HepG2 (cell line): ENCODE data around the gene KCNAB1. TPM values are rescaled to one million over a fixed set of nuclear protein-coding genes. Genes with fewer than 3 reads are reported as not detected.

Experiments used
- AGO1 ChIP-seq: fragments of 200-400 bp; formaldehyde crosslinking; IDR thresholded peaks from 2 replicates; pipeline ENCODE4 v1.6.1; 2017; ENCODE audit warnings: mild to moderate bottlenecking, low read depth, low read length, moderate library complexity; ENCODE audit not compliant: poor library complexity, severe bottlenecking
- BRD4 ChIP-seq: sonication (generic); formaldehyde crosslinking; IDR thresholded peaks from 2 replicates; pipeline ENCODE4 v1.4.0; 2020; ENCODE audit warnings: missing genetic modification reagents
- FOXK1 ChIP-seq: sonication (generic); formaldehyde crosslinking; IDR thresholded peaks from 2 replicates; pipeline ENCODE4 v1.4.0; 2020; ENCODE audit warnings: low read depth, missing genetic modification reagents, borderline replicate concordance
- FOXM1 ChIP-seq: sonication (generic); formaldehyde crosslinking; IDR thresholded peaks from 2 replicates; pipeline ENCODE4 v1.5.0; 2020; ENCODE audit warnings: missing genetic modification reagents
- GLMP ChIP-seq: sonication (generic); formaldehyde crosslinking; IDR thresholded peaks from 2 replicates; pipeline ENCODE4 v1.9.0; 2021; ENCODE audit warnings: missing genetic modification reagents, mild to moderate bottlenecking, borderline replicate concordance
- HMG20B ChIP-seq: conservative IDR thresholded peaks from 2 replicates; pipeline ENCODE4 v1.6.1; 2016; ENCODE audit warnings: missing genetic modification reagents, missing compliant biosample characterization
- HNRNPL ChIP-seq: fragments of 200-400 bp; formaldehyde crosslinking; IDR thresholded peaks from 2 replicates; pipeline ENCODE4 v1.6.1; 2017; ENCODE audit warnings: mild to moderate bottlenecking, low read depth, low read length
- RELA ChIP-seq: sonication (generic); formaldehyde crosslinking; IDR thresholded peaks from 2 replicates; pipeline ENCODE4 v1.4.0; 2020; ENCODE audit warnings: missing genetic modification reagents
- TRAFD1 ChIP-seq: sonication (generic); formaldehyde crosslinking; IDR thresholded peaks from 2 replicates; pipeline ENCODE4 v1.5.1; 2020; ENCODE audit warnings: missing genetic modification reagents, mild to moderate bottlenecking, borderline replicate concordance
- WIZ ChIP-seq: sonication (generic); formaldehyde crosslinking; IDR thresholded peaks from 2 replicates; pipeline ENCODE4 v1.5.1; 2020; ENCODE audit warnings: mild to moderate bottlenecking, missing genetic modification reagents
- YEATS2 ChIP-seq: sonication (generic); formaldehyde crosslinking; IDR thresholded peaks from 2 replicates; pipeline ENCODE4 v1.4.0; 2020; ENCODE audit warnings: missing genetic modification reagents, borderline replicate concordance
- ZBTB1 ChIP-seq: sonication (generic); formaldehyde crosslinking; IDR thresholded peaks from 2 replicates; pipeline ENCODE4 v1.4.0; 2020; ENCODE audit warnings: missing genetic modification reagents, borderline replicate concordance
- ZMYM3 ChIP-seq: sonication (generic); formaldehyde crosslinking; IDR thresholded peaks from 2 replicates; pipeline ENCODE4 v1.5.1; 2020; ENCODE audit warnings: mild to moderate bottlenecking, missing genetic modification reagents
- ZNF12 ChIP-seq: sonication (generic); formaldehyde crosslinking; IDR thresholded peaks from 2 replicates; pipeline ENCODE4 v1.5.0; 2020; ENCODE audit warnings: missing genetic modification reagents
- ZNF317 ChIP-seq: sonication (generic); formaldehyde crosslinking; IDR thresholded peaks from 2 replicates; pipeline ENCODE4 v1.5.0; 2020; ENCODE audit warnings: mild to moderate bottlenecking, missing genetic modification reagents
- ZNF382 ChIP-seq: sonication (generic); formaldehyde crosslinking; IDR thresholded peaks from 2 replicates; pipeline ENCODE4 v1.5.0; 2020; ENCODE audit warnings: missing genetic modification reagents, mild to moderate bottlenecking, borderline replicate concordance
- ZNF543 ChIP-seq: sonication (generic); formaldehyde crosslinking; IDR thresholded peaks from 2 replicates; pipeline ENCODE4 v1.4.0; 2020; ENCODE audit warnings: mild to moderate bottlenecking, missing genetic modification reagents
- ZNF660 ChIP-seq: sonication (generic); formaldehyde crosslinking; IDR thresholded peaks from 2 replicates; pipeline ENCODE4 v1.5.1; 2020; ENCODE audit warnings: mild to moderate bottlenecking, low read depth, missing genetic modification reagents, borderline replicate concordance
- ZNF75D ChIP-seq: sonication (generic); formaldehyde crosslinking; IDR thresholded peaks from 2 replicates; pipeline ENCODE4 v1.8.1; 2023; ENCODE audit warnings: missing genetic modification reagents, mild to moderate bottlenecking, borderline replicate concordance
- ZNF800 ChIP-seq: sonication (generic); formaldehyde crosslinking; IDR thresholded peaks from 2 replicates; pipeline ENCODE4 v1.4.0; 2020; ENCODE audit warnings: missing genetic modification reagents
- ZSCAN22 ChIP-seq: sonication (generic); formaldehyde crosslinking; IDR thresholded peaks from 2 replicates; pipeline ENCODE4 v1.4.0; 2020; ENCODE audit warnings: mild to moderate bottlenecking, missing genetic modification reagents
- polyA plus RNA-seq, 8 experiments: library from polyadenylated mRNA; depleted of rRNA in 3 of 8; stranded (reverse) in 7 of 8; unstranded in 1 of 8; fragments of >200 nt; fragmentation: Illumina TruSeq in 4 of 8; extraction: Trizol in 4 of 8; gene quantifications; 2 replicates each; pipeline versions ENCODE4 v1.2.1 to v1.2.3, GENCODE V29; 2011 to 2016; ENCODE audit warnings: low read depth in 4 of 8, missing spikeins in 1 of 8, mixed read lengths in 1 of 8; ENCODE audit not compliant: insufficient read depth in 1 of 8
- total RNA-seq, 5 experiments: library from RNA; depleted of rRNA; stranded (reverse); fragments of >200 nt; fragmentation: Illumina TruSeq; extraction: Trizol; gene quantifications; 2 replicates each; pipeline ENCODE4 v1.2.3, GENCODE V29; 2016; ENCODE audit warnings: low read depth in 1 of 5
- TF ChIP-seq, protein P1 (sequence below): sonication (generic); formaldehyde crosslinking; conservative IDR thresholded peaks from 2 replicates; pipeline ENCODE4 v1.4.0; 2020; ENCODE audit warnings: missing genetic modification reagents

Gene KCNAB1
- total and polyA plus RNA-seq, 2 of the 13 experiments (the other 11 are each of a cell fraction or from before 2014, with no cell fraction given) = not detected

DNA sequence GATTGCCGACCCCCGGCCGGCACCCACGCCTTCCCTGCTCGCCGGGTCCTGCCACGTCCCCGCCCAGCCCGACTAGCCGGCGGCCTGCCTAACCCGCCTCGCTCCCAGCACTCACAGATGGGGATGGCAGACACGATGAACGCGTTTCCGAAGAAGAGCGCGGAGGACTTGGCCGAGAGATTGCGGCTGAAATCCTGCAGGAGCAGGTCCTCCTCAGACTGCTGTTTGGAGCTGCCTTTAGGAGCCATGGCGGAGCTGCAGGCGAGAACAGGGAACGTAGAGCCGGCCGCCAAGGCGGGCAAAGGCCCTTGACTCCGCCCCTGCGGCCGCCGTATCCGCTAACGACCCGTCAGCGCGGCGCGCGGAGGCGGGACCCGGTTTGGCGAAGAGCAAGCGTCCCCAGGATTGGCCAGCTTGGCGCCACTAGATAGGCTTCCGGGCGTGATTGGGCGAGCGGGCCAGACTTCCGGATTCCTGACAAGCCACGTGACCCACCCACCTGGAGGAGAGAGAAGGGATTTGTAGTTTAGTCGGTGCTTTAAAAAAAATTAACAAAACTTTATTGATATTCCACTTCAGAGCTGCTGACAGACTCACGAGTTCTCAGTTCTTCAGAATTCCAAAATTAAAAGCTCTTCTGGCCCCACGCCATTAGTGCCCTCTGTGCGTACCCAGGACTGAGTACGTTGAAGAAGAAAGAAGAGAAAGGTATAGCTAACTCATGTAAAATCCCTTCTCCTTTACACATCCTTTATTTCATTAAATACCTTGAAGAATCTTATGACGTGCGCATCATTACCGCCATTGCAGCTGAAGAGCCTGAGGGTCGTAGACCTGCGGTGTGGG is 434.7 kb downstream of the KCNAB1 start, which contains the start of gene SSR3 (continued):
- peak; percentile 79; the same call in 1 of the 2 replicates for TF ChIP-seq BRD4 (CRISPR knock-in tag)
- no peak for TF ChIP-seq ZNF543 (CRISPR knock-in tag)
- no peak for TF ChIP-seq ZBTB1 (CRISPR knock-in tag)
- TF ChIP-seq FOXK1 (CRISPR knock-in tag) = no peak; the same call in 1 of the 2 replicates
- no peak for TF ChIP-seq FOXM1 (CRISPR knock-in tag)
- TF ChIP-seq ZNF12 = no peak
- TF ChIP-seq YEATS2 (CRISPR knock-in tag) = peak; percentile 81
- TF ChIP-seq, protein P1, sequence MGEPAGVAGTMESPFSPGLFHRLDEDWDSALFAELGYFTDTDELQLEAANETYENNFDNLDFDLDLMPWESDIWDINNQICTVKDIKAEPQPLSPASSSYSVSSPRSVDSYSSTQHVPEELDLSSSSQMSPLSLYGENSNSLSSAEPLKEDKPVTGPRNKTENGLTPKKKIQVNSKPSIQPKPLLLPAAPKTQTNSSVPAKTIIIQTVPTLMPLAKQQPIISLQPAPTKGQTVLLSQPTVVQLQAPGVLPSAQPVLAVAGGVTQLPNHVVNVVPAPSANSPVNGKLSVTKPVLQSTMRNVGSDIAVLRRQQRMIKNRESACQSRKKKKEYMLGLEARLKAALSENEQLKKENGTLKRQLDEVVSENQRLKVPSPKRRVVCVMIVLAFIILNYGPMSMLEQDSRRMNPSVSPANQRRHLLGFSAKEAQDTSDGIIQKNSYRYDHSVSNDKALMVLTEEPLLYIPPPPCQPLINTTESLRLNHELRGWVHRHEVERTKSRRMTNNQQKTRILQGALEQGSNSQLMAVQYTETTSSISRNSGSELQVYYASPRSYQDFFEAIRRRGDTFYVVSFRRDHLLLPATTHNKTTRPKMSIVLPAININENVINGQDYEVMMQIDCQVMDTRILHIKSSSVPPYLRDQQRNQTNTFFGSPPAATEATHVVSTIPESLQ (CRISPR knock-in tag) = no peak
- no peak for TF ChIP-seq ZNF382 (CRISPR knock-in tag)
- no peak for TF ChIP-seq AGO1
- TF ChIP-seq WIZ (CRISPR knock-in tag) = 0 out of 2 replicates have a peak, but pooled peaks have one; percentile 29
- no peak for TF ChIP-seq HMG20B
- TF ChIP-seq HNRNPL = no peak
- TF ChIP-seq ZNF800 (CRISPR knock-in tag) = no peak
- no peak for TF ChIP-seq RELA (CRISPR knock-in tag)
- TF ChIP-seq ZNF660 (CRISPR knock-in tag) = no peak
- TF ChIP-seq ZNF75D (CRISPR knock-in tag) = no peak
- TF ChIP-seq ZNF317 (CRISPR knock-in tag) = no peak; the same call in 1 of the 2 replicates
- no peak for TF ChIP-seq GLMP (CRISPR knock-in tag)
- no peak for TF ChIP-seq ZMYM3 (CRISPR knock-in tag)
- no peak for TF ChIP-seq TRAFD1 (CRISPR knock-in tag)
- no peak for TF ChIP-seq ZSCAN22 (CRISPR knock-in tag)
